Measurements from ENCODE around the gene MYO5B.

- TF ChIP-seq CTCF (IDR thresholded peaks at IDR 0.05; ENCODE audit: insufficient read depth, low read length, poor library complexity, severe bottlenecking) (no peak), EZH2phosphoT487 (conservative IDR thresholded peaks at IDR 0.05; ENCODE audit: low read length) (no peak)
Observed at GRCh38 chr18:49879271-49879580, 315.7 kb downstream of the MYO5B start.
